Colonic mucosa (tissue), 4 donors: ENCODE results near the gene DST. TPM values are rescaled to one million over a fixed set of nuclear protein-coding genes. Genes with fewer than 3 reads are reported as not detected.

Experiments
- DNase-seq: peaks from one replicate; pipeline ENCODE4 v3.0.0-alpha.2; 2020
- H3K27ac ChIP-seq: fragments of 200-600 bp; one replicate; pipeline ENCODE4 v1.8.0; 2021
- H3K27me3 ChIP-seq: fragments of 200-600 bp; one replicate; pipeline ENCODE4 v1.8.0; 2021
- H3K36me3 ChIP-seq: fragments of 200-600 bp; one replicate; pipeline ENCODE4 v1.8.0; 2021
- H3K4me1 ChIP-seq: fragments of 200-600 bp; one replicate; pipeline ENCODE4 v1.8.0; 2021; ENCODE audit warnings: mild to moderate bottlenecking
- H3K4me3 ChIP-seq: fragments of 200-600 bp; one replicate; pipeline ENCODE4 v1.8.0; 2021
- H3K9ac ChIP-seq, 2 donors: one replicate each; pipeline ENCODE4 v1.7.0; 2013; ENCODE audit warnings: control low read depth in 2 of 2, low read depth in 2 of 2, low read length in 2 of 2
- H3K9me3 ChIP-seq: fragments of 200-600 bp; one replicate; pipeline ENCODE4 v1.8.0; 2021
- intact Hi-C: fragments of 100-400 bp; cut with DNase I; formaldehyde crosslinking; loops from one replicate; pipeline ENCODE4 v1.14.1; 2022
- total RNA-seq, 2 donors: library from RNA; stranded (reverse); fragmentation: NEBNext Ultra II Directional in 1 of 2; extraction: Animal tissue kit (Norgen Biotek cat#: 25700) in 1 of 2; gene quantifications; one replicate each; pipeline ENCODE4 v1.2.1, GENCODE V29; 2021
- TF ChIP-seq, protein P1 (sequence below): fragments of 200-600 bp; IDR thresholded peaks from one replicate; pipeline ENCODE4 v1.8.0; 2022; ENCODE audit warnings: antibody characterized with exemption, mild to moderate bottlenecking
- donor health status: healthy.
- donor health status: DM: no; HTN: no; CAD: no.
- donor health status: DM: no; HTN: no; CAD: no.

DST gene
- total RNA-seq, 2 donors from 2014 or later: 115 to 197 TPM

- TF ChIP-seq, protein P1, sequence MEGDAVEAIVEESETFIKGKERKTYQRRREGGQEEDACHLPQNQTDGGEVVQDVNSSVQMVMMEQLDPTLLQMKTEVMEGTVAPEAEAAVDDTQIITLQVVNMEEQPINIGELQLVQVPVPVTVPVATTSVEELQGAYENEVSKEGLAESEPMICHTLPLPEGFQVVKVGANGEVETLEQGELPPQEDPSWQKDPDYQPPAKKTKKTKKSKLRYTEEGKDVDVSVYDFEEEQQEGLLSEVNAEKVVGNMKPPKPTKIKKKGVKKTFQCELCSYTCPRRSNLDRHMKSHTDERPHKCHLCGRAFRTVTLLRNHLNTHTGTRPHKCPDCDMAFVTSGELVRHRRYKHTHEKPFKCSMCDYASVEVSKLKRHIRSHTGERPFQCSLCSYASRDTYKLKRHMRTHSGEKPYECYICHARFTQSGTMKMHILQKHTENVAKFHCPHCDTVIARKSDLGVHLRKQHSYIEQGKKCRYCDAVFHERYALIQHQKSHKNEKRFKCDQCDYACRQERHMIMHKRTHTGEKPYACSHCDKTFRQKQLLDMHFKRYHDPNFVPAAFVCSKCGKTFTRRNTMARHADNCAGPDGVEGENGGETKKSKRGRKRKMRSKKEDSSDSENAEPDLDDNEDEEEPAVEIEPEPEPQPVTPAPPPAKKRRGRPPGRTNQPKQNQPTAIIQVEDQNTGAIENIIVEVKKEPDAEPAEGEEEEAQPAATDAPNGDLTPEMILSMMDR: no peak
- H3K36me3 ChIP-seq: no peaks in the 10 kb centered on the region
- no peak for DNase-seq
- no peaks in the 10 kb centered on the region for H3K27me3 ChIP-seq
- no peak overlapping the region for H3K27ac ChIP-seq
- no peak overlapping the region for H3K4me3 ChIP-seq
- intact Hi-C loops: no loop called here
- no peak overlapping the region for H3K9ac ChIP-seq
- no peaks in the 10 kb centered on the region for H3K9me3 ChIP-seq
- no peaks in the 10 kb centered on the region for H3K4me1 ChIP-seq
Observed at GRCh38 chr6:56628105-56628504, 14.6 kb downstream of the DST start.

- no peaks in the 10 kb centered on the region for H3K36me3 ChIP-seq
- no peak overlapping the region for H3K9ac ChIP-seq
- H3K9me3 ChIP-seq: no peaks in the 10 kb centered on the region
- no peak overlapping the region for H3K4me3 ChIP-seq
- intact Hi-C loops: no loop called here
- no peak for DNase-seq
- H3K27ac ChIP-seq: no peak overlapping the region
- H3K4me1 ChIP-seq: no peaks in the 10 kb centered on the region
- no peaks in the 10 kb centered on the region for H3K27me3 ChIP-seq
- TF ChIP-seq, protein P1: no peak
Observed at GRCh38 chr6:56625356-56625755, 17.3 kb downstream of the DST start.

- no peak overlapping the region for H3K4me3 ChIP-seq
- H3K36me3 ChIP-seq: no peaks in the 10 kb centered on the region
- no peaks in the 10 kb centered on the region for H3K9me3 ChIP-seq
- H3K4me1 ChIP-seq: no peaks in the 10 kb centered on the region
- intact Hi-C loops: no loop called here
- no peak for DNase-seq
- TF ChIP-seq, protein P1: no peak
- H3K27ac ChIP-seq: no peak overlapping the region
- H3K27me3 ChIP-seq: no peaks in the 10 kb centered on the region
- no peak overlapping the region for H3K9ac ChIP-seq
Observed at GRCh38 chr6:56624728-56625069, 18.0 kb downstream of the DST start.

GRCh38 chr6:56624046-56624727 lies 18.5 kb downstream of the DST start:
- H3K36me3 ChIP-seq: no peaks in the 10 kb centered on the region
- no peaks in the 10 kb centered on the region for H3K9me3 ChIP-seq
- H3K4me1 ChIP-seq: no peaks in the 10 kb centered on the region
- no peak overlapping the region for H3K9ac ChIP-seq
- TF ChIP-seq, protein P1: no peak
- DNase-seq: no peak
- no peak overlapping the region for H3K4me3 ChIP-seq
- intact Hi-C loops: no loop called here
- no peak overlapping the region for H3K27ac ChIP-seq
- H3K27me3 ChIP-seq: no peaks in the 10 kb centered on the region

DNA sequence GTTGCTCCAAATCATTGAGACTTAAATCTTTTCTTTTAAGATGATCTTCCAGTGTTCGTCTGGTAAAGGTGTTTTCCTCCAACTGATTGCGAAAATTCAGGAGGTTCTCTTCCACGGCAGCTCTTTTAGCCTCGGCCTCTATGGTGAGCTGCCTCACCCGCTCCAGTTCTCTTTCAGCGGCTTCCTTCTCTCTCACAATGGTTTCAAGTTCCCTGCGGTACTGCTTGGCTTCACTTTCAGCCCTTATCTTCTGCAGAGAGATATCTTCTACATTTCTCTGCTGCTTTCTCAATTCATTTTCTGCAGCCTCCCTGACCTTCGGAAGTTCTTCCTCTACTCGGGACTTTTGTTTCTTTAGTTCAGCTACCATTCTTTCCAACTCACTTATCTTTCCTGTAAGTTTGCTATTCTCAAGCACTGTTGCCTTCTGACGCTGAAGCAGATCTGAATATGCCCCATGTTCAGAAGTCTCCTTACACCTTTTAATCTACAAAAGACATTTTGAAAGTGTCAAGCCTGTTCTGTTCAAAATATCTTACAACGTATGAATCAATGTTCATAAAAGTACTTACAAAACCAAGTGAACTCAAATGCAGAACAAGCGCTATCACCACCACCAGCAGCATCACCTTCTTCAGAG lies 22.3 kb downstream of the DST start:
- H3K4me1 ChIP-seq: no peaks in the 10 kb centered on the region
- no peak overlapping the region for H3K4me3 ChIP-seq
- TF ChIP-seq, protein P1: no peak
- H3K27me3 ChIP-seq: no peaks in the 10 kb centered on the region
- H3K27ac ChIP-seq: no peak overlapping the region
- H3K36me3 ChIP-seq: peaks cover 3% of the 10 kb centered on the region
- H3K9ac ChIP-seq: no peak overlapping the region
- intact Hi-C loops: no loop called here
- no peak for DNase-seq
- no peaks in the 10 kb centered on the region for H3K9me3 ChIP-seq
